HT-29 (cell line): ENCODE measurements around the gene RRAS. TPM values are rescaled to one million over a fixed set of nuclear protein-coding genes. Genes with fewer than 3 reads are reported as not detected.
A peak's percentile ranks its signal among the peaks of the same experiment; 100 is the strongest.
"Not testable (repeated sequence)": the region's sequence is repeated elsewhere in the genome, so short reads cannot be mapped to it uniquely, and the experiment has no call there.

ENCODE experiments used
- DNase-seq: peaks from one replicate; pipeline ENCODE4 v3.0.0-alpha.2; 2015; ENCODE audit warnings: low spot score
- total RNA-seq: library from RNA; depleted of rRNA; stranded (reverse); fragments of >200 nt; shearing (Covaris generic); gene quantifications from 2 replicates; pipeline ENCODE4 v1.2.3, GENCODE V29; 2014

RRAS gene
- total RNA-seq, 1 experiment from 2014 or later: 33.1 TPM

DNA sequence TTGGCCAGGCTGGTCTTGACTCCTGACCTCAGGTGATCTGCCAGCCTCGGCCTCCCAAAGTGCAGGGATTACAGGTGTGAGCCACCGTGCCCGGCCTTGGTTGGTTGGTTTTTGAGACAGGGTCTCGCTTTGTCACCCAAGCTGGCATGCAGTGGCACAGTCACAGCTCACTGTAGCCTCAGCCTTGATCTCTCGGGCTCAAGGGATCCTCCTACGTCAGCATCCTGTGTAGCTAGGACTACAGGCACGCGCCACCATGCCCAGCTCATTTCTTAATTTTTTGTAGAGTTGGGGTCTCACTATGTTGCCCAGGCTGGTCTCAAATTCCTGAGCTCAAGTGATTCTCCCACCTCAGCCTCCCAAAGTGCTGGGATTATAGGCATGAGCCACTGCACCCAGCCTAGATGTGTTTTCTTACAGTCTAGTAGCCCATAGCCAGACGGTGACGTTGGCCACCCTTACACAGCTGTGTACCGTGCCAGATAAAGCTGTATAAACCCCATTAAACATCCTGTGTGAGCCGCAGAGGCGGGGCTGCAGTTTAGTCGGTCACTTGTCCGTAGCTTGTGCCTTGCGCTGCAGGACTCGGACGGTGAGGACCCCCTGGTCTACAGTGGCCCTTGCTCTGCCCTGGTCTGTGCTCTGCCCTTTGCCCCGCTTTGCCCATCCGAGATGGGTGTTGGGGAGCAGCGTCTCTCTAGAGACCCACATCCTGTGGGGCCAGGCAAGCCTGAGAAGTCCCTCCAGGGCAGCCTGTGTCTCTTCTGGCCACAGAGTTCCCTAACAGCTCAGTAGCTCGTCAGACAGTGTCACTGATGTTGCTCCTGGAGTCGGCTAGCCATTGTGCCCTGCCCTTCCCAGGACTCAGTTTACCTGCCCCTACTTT, 15.9 kb upstream of the RRAS start:
- DNase-seq: no peak

DNA sequence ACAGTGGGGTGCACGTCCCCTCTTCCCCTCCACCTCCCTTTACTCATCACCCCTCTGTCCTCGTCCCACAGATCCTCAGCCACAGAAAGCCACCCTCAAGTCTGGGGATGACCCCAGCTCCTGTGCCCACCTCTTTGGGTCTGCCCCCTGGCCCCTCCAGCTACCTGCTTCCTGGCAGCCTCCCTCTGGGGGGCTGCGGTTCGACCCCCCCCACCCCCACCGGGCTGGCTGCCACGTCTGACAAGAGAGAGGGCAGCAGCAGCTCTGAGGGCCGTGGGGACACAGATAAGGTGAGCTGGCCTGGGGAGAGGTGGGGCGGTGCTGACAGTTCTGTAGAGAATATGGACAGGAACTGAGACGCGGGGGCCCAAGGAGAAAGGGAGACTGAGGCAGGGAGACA, 14.6 kb upstream of the RRAS start:
- no peak for DNase-seq

DNA sequence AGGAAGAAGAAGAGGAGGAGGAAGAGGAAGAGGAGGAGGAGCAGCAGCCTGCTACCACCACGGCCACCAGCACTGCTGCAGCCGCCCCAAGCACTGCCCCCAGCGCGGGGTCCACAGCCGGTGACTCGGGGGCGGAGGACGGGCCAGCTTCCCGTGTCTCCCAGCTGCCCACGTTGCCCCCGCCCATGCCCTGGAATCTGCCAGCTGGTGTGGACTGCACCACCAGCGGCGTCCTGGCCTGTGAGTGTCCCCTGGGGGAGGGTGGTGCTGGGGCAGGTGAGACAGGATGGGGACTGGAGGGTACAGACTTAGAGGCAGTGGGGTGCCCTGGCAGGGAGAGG, 13.5 kb upstream of the RRAS start:
- DNase-seq: no peak

DNA sequence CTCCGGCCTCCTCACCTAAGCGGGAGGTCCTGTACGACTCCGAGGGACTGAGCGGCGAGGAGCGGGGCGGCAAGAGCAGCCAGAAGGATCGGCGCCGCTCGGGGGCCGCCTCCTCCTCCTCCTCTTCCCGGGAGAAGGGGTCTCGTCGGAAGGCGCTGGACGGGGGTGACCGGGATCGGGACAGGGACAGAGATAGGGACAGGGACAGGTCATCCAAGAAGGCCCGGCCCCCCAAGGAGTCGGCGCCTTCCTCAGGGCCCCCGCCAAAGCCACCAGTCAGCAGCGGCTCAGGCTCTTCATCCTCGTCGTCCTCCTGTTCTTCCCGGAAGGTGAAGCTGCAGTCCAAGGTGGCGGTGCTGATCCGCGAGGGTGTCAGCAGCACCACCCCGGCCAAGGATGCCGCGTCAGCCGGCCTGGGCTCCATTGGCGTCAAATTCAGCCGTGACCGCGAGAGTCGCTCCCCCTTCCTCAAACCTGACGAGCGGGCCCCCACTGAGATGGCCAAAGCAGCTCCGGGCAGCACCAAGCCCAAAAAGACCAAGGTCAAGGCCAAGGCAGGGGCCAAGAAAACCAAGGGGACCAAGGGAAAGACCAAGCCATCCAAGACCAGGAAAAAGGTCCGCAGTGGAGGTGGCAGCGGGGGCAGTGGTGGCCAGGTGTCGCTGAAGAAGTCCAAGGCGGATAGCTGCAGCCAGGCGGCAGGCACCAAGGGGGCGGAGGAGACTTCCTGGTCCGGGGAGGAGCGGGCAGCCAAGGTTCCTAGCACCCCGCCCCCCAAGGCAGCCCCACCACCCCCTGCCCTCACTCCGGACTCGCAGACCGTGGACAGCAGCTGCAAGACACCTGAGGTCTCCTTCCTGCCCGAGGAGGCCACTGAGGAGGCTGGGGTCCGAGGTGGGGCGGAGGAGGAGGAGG, 12.9 kb upstream of the RRAS start:
- DNase-seq: no peak

DNA sequence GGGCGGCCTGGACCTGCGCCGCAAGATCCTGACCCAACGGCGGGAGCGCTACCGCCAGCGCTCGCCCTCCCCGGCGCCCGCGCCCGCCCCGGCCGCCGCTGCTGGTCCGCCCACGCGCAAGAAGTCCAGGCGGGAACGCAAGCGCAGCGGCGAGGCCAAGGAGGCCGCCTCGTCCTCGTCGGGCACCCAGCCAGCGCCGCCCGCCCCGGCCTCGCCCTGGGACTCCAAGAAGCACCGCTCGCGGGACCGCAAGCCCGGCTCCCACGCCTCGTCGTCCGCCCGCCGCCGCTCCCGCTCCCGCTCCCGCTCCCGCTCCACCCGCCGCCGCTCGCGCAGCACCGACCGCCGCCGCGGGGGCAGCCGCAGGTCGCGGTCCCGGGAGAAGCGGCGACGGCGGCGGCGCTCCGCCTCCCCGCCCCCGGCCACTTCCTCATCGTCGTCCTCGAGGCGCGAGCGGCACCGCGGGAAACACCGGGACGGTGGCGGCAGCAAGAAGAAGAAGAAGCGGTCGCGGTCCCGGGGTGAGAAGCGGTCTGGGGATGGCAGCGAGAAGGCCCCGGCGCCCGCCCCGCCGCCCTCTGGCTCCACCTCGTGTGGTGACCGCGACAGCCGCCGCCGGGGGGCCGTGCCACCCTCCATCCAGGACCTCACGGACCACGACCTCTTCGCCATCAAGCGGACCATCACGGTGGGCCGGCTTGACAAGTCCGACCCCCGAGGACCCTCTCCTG, 12.0 kb upstream of the RRAS start:
- DNase-seq: no peak

DNA sequence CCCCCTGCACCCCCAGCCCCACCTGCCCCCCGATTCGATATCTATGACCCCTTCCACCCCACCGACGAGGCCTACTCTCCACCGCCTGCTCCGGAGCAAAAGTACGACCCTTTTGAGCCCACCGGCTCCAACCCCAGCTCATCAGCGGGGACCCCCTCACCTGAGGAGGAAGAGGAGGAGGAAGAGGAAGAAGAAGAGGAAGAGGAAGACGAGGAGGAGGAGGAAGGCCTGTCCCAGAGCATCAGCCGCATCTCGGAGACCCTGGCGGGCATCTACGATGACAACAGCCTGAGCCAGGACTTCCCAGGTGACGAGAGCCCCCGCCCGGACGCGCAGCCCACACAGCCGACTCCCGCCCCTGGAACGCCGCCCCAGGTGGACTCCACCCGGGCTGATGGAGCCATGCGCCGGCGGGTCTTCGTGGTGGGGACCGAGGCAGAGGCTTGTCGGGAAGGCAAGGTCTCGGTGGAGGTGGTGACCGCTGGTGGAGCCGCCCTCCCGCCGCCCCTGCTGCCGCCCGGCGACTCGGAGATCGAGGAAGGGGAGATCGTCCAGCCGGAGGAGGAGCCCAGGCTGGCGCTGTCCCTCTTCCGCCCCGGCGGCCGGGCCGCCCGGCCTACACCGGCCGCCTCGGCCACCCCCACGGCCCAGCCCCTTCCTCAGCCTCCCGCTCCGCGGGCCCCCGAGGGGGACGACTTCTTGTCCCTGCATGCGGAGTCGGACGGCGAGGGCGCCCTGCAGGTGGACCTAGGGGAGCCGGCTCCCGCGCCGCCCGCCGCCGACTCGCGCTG, 11.3 kb upstream of the RRAS start:
- DNase-seq: no peak

DNA sequence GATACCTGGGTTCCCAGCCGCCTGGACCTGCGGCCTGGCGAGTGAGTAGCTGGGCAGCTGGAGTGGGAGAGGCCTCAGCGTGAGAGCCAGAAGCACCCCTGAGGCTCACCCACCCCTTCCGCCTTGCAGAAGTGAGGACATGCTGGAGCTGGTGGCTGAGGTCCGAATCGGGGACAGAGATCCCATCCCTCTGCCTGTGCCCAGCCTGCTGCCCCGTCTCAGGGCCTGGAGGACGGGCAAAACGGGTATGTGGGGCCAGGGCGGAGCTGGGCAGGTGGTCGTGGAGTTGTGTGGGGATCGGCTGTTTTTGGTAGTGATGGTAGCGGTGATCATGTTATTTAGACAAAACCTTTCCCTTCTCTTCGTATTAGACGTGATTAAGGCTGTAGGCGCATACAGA, 6.6 kb upstream of the RRAS start:
- no peak for DNase-seq

DNA sequence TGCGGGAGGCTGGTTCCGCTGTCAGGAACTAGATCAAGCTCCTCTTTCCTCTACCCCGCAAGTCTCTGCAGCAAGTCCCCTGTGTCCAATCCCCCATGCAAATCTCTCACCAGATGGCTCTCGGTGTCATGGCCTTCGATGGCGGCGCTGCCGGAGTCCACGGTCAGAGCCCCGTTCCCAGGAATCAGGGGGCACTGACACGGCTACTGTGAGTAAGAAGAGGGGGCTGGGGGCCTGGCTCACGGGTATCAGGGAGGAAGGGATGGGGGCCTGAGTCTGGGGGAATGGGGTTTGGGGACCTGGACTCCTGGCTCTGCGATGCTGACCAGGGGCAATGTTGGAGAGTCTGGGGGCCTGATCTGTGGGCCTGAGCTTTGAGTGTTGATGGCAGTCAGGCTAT, 6.1 kb upstream of the RRAS start:
- DNase-seq: no peak

DNA sequence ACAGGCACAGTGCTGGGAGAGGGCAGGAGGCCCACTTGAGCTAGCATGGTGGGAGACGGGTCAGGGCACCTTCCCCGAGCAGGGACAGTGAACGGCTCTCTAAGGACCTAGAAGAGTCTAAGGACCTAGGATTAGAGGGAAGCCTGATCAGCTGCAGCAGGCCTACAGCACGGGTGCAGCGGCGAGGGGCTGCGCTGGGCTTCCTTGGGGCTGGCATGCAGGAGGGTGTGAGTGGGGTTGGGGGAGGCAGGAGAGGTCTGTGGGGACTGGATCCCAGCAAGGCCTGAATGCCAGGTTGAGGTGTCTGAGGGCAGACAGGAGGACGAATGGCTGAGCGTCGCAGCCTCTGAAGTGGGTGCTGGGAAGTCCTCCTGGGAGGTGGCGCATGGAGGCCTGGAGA, 5.6 kb upstream of the RRAS start:
- DNase-seq: no peak

DNA sequence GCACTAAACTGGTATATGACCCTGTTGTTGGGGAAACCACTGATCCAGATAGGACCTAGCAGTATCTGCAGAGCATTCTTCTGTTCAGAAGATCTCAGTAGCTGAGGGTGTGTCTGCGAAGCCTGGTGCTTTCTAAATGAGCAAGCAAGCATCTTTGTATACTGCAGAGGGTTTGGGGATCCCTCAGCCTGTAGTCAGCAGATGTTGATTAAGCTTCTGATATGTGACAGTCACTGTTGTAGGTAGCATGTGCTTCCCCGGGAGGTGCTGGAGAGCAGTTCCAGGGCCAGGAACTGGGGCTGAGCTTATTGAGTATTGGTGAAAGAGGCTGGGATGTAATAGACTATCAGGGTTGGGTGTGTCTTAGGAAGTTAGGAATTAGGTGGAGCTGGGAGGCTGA, 3.5 kb upstream of the RRAS start:
- DNase-seq: no peak

DNA sequence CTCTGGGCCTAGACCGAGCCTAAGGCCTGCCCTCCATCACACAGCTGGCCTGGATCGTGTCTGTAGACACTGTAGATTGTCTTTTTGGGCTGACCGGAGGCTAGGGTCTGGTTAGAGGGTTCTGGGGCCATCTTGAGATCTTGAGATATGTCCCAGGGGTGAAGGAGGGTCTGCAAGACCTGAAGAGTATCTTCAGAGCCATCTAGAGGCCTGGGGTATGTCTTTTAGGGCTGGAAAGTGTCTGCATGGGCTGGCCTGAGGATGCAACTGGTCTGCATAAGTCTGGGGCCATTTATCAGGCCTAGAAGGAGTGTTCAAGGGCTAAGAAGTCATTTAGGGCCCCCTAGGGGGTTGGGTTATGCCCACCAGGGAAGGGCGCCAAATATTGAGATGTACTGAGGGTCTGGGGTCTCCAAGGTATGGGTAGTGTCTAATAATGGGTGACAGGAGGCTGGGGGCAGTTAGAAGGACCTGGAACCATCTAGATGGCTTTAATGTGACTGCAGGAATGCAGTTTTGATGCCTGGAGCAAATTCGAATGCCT, 2.6 kb upstream of the RRAS start:
- no peak for DNase-seq

DNA sequence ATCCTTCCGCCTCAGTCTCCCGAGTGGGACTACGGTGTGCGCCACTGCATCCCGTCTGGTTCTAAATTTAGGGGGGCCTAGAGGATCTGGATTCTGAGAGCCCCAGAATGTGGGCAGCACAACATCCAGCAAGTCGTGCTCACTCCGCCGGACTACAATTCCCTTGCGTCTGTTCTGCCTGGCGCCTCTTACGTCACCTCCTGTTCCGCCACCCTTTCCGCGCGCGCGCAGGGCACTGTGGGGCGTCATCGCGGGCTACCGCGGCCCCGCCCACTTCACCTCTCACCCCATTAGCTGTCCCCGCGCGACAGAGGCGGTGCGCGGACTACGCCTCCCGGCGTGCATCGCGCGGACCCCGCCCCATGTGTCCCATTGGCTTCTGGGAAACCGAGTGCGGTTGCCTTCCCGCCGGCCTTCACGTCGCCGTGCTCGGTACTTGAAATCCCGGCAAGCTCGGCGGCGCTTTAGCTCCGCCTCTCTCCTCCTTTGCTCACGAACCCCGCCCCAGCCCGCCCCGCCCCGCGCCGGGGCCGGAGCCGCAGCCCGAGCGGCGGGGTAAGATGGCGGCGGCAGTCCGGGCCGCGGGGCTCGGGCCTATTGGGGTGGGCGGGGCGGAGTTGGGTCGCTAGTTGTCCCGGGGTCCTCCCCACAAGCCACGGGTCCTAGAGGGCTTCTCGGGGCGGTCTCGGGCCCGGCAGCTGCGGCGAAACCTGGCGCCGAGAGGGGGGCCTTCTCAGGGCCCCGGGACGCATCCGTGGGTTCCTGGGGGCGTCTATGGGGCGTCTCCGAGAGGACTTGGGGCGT, 1.9 kb upstream of the RRAS start, which contains the start of gene SCAF1:
TSS of gene SCAF1 (plus strand) at position 522 of the 804 bp plus-strand sequence. CDS start 2,818 bp downstream, outside the sequence.
- peak; percentile 100 for DNase-seq

DNA sequence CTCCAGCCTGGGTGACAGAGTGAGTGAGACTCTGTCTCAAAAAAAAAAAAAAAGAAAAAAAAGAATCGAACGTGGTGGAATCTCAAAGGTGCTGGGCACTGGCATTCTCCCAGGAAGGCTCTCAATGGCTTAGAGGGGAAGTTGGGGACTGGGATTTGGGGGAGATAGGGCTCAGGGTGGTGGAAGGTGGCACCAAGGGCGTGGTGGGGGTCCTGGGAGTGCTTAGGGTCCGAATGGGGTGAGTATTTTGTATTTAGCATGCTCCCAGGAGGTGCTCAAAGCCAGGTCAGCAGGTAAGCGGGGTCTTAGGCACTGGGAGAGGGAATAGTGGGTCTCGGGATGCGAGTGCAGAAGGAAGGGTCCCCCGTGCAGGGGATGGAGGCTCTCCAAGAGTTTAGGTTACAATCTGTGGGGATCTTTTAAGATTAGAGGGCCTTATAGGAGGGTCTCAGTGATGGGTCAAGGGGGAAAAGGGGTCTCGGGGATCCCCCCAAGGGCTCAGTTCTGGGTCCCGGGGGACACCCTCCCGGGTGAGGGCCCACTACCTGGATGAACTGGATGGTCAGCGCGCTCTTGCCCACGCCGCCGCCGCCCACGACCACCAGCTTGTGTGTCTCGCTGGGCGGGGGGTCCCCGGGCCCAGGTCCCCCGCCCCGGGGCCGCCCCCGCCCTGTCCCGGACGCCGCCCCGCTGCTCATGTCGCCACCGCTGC, 386 bp downstream of the RRAS start:
- no peak for DNase-seq

DNA sequence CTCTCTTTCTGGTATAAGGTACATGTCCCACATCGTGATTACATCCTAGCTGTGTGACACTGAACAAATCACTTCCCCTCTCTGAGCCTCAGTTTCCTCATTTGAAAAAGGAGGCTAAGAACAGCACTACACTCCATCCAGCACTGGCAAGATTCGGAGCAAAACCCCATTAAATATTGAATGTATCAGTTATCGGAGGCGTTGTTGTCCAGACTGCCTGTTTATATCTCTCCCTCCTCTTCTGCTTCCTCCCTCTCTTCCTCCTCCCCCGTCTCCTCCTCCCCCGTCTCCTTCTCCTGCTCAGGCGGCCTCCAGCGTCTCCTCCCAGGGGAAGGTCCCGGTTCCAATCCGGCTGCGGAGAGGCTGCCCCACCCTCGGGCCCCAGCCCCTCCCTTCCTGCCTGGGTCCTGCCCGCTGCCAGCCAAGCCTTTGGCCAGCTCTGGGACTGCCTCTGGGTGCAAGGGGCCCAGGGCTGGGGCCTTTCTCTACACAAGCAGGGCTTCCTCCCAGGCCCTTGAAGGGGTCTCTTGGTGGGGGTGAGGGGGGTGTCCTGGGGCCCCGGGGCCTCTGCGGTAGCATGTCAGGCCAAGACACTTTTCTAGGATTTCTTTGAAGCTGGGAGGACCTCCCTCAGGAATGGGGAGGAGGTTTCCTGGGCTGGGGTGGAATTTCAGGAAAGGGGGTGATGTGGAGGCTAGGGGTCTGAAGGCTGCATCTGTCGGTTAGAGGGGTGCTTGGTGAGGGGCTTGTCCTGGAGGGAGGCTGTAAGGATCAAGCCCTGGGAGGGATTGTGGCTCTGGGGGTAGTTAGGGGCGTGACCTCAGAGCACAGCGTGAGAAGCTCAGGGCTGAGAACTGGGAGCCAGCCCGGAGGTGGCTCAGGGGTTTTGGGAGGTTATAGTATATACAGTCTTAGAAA, 1.9 kb downstream of the RRAS start:
- DNase-seq: peak; percentile 86

DNA sequence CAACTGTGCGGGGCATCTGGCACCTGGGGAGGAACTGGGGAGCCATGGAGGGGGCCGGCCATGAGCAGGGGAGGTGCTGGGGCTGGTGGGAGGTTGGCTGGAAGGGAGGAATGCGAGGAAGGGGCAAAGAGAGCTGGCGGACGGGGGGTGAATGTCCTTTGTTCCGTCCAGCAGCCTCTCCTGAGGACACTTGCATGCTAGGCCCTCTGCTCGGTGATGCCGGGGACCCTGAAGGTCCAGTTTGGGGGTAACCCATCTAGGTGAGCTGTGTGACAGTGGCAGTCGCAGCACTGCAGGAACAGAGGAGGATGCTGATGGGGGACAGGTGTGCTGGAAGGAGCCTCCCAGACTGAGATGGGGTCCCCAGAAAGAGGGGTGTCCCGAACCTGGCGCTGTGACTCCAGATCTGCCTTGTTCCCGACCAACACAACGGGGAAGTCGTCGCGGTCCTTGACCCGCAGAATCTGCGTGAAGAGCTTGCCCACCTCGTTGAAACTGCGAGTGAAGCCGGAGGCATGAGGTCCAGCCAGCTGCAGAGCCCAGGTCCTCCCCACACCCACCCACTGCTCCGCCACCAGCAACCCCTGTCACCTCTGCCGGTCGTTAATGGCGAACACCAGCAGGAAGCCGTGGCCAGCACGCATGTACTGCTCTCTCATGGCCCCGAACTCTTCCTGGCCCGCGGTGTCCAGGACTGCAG, 3.6 kb downstream of the RRAS start:
- no peak for DNase-seq

DNA sequence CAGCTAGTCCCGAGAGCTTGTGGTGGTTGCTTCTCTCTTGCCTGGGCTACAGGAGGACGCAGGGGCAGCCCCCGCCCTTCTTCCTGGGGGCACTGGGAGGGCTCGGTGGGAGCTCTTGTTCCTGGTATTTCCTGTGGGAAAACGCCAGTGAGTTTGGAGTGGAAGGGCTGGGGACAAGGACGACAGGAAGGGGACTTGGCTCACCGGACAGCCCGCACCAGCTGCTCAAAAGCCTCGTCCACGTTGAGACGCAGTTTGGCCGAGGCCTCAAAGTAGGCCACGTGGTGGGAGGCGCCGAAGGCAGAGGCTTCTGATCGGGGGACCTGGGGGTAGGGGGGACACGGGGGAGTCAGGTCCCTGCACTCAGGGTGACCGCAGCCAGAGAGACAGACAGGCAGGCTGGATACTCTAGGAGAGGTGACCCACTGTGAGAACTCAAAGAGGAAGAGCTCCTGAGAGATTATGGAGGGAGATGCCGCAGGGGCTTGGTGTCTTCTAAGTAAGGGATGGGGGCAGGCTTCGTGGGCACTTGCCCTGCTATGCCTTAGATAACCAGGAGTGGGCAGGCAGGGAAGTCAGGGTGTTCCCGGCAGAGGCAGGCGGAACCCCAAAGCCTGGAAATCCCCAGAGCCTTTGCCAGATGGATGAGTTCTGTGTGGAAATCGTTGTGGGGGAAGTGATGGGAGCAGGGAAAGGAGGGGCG, 4.3 kb downstream of the RRAS start:
- DNase-seq: no peak

DNA sequence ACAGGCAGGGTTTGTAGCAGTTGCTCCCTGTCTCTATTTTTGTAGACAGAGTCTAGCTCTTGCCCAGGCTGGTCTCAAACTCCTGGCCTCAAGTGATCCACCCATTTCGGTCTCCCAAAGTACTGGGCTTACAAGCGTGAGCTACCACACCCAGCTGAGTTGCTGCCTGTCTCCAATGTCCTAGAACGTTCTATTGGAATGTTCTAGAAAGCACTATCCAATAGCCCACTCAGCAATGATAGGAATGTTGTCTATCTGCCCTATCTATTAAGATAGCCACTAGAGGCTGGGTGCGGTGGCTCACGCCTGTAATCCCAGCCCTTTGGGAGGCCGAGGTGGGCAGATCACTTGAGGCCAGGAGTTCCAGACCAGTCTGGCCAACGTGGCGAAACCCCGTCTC, 6.7 kb downstream of the RRAS start:
- not testable (repeated sequence) for DNase-seq
